ENCODE data around the gene RGS10.

The RGS10 gene

GRCh38 chr10:119454990-119455389 is 87.5 kb downstream of the RGS10 start (continued):
- TF ChIP-seq ZNF148 (tag by site-specific recombination; IDR thresholded peaks at IDR 0.05; ENCODE audit: borderline replicate concordance) (no peak), ZNF677 (tag by site-specific recombination; IDR thresholded peaks at IDR 0.05) (no peak), ZNF510 (tag by site-specific recombination; IDR thresholded peaks at IDR 0.05; ENCODE audit: insufficient replicate concordance) (no peak), ZNF391 (tag by site-specific recombination; IDR thresholded peaks at IDR 0.05; ENCODE audit: borderline replicate concordance, low read depth) (no peak), ZBTB11 (tag by site-specific recombination; conservative IDR thresholded peaks at IDR 0.05; ENCODE audit: low read depth) (no peak), BCL6B (tag by site-specific recombination; IDR thresholded peaks at IDR 0.05) (no peak), INSM2 (tag by site-specific recombination; IDR thresholded peaks at IDR 0.05) (no peak), ZFP41 (tag by site-specific recombination; IDR thresholded peaks at IDR 0.05; ENCODE audit: borderline replicate concordance) (no peak), ZNF416 (tag by site-specific recombination; IDR thresholded peaks at IDR 0.05) (no peak)

GRCh38 chr10:119454316-119454715 is 88.2 kb downstream of the RGS10 start:
- Histone ChIP-seq H3K4me3 (ENCODE audit: low read depth, low read length) (no peak overlapping the region), H3K36me3 (ENCODE audit: control insufficient read depth in 2 of 2, insufficient read depth in 1 of 2, low read length in 2 of 2) (no peaks in the 10 kb centered on the region), H3K4me1 (ENCODE audit: control insufficient read depth, insufficient read depth, low read length) (no peaks in the 10 kb centered on the region), H3K27ac (ENCODE audit: extremely low read depth, low read depth, low read length) (no peak overlapping the region), H3K9me3 (ENCODE audit: control insufficient read depth, insufficient read depth, low read depth, low read length) (no peaks in the 10 kb centered on the region)
- TF ChIP-seq ZNF639 (tag by site-specific recombination; IDR thresholded peaks at IDR 0.05) (no peak), OSR2 (tag by site-specific recombination; IDR thresholded peaks at IDR 0.05) (no peak), ZSCAN18 (tag by site-specific recombination; IDR thresholded peaks at IDR 0.05) (no peak), ZNF10 (tag by site-specific recombination; IDR thresholded peaks at IDR 0.05) (no peak), ZBTB8A (tag by site-specific recombination; IDR thresholded peaks at IDR 0.05) (no peak), ZNF585B (tag by site-specific recombination; IDR thresholded peaks at IDR 0.05) (peak; percentile 65)
- ChIA-PET CTCF (interaction anchor here (0.7 kb wide), 1 partner anchor 9 kb away, joined by 3 read pairs; no protein-coding TSS in a partner anchor), POLR2A (no interaction called here)

Data from HEK293 (cell line).